ENCODE data around the gene SRR.

GRCh38 chr17:2369039-2369438, 65.3 kb downstream of the SRR start:
- no peak for TF ChIP-seq PYGO2 (tag; IDR thresholded peaks at IDR 0.05)
- TF ChIP-seq ZFP36 (IDR thresholded peaks at IDR 0.05; ENCODE audit: low read depth, low read length, partially characterized antibody) = no peak
- TF ChIP-seq EHMT2 (IDR thresholded peaks at IDR 0.05) = no peak
- TF ChIP-seq THAP12 (CRISPR knock-in tag; IDR thresholded peaks at IDR 0.05) = no peak
- TF ChIP-seq HDAC6 (IDR thresholded peaks at IDR 0.05; ENCODE audit: low read depth, low read length) = no peak
- no peak for TF ChIP-seq ZNF143 (CRISPR knock-in tag; IDR thresholded peaks at IDR 0.05)
- TF ChIP-seq MAX (CRISPR knock-in tag; IDR thresholded peaks at IDR 0.05) = no peak
- no peak for TF ChIP-seq REST (IDR thresholded peaks at IDR 0.05; ENCODE audit: borderline replicate concordance)
- no peak for TF ChIP-seq REST (CRISPR knock-in tag; IDR thresholded peaks at IDR 0.05; ENCODE audit: low read depth)
- no peak for TF ChIP-seq BRF2 (IDR thresholded peaks at IDR 0.05; ENCODE audit: borderline replicate concordance, insufficient read depth, insufficient read length)
- no peak for TF ChIP-seq RNF2 (IDR thresholded peaks at IDR 0.05)
- TF ChIP-seq GATA2 (CRISPR knock-in tag; IDR thresholded peaks at IDR 0.05) = no peak
